ENCODE results near the gene UQCC5.
A peak's percentile ranks its signal among the peaks of the same experiment; 100 is the strongest.
"Not testable (repeated sequence)": the region's sequence is repeated elsewhere in the genome, so short reads cannot be mapped to it uniquely, and the experiment has no call there.

The UQCC5 gene

DNA sequence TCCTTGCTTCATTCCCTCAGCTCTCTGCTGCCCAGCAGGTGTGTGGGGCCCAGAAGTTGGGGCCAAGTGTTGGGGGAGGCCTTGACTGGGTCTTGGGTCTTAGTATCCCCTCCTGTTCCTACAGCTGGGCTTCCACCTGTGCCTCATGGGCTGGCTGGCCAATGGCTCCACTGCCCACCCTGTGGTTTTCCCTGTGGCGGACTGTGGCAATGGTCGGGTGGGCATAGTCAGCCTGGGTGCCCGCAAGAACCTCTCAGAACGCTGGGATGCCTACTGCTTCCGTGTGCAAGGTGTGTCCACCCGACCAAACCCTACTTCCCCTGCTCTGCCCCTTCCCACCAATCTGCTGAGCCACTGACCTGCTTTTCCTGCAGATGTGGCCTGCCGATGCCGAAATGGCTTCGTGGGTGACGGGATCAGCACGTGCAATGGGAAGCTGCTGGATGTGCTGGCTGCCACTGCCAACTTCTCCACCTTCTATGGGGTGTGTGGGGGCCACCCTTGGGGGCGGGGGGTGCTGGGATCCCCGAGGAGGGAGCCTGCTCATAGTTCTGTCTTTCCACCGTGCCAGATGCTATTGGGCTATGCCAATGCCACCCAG is 13.7 kb upstream of the UQCC5 start:
- no peak for DNase-seq (ENCODE audit: low read depth in 2 of 2)

DNA sequence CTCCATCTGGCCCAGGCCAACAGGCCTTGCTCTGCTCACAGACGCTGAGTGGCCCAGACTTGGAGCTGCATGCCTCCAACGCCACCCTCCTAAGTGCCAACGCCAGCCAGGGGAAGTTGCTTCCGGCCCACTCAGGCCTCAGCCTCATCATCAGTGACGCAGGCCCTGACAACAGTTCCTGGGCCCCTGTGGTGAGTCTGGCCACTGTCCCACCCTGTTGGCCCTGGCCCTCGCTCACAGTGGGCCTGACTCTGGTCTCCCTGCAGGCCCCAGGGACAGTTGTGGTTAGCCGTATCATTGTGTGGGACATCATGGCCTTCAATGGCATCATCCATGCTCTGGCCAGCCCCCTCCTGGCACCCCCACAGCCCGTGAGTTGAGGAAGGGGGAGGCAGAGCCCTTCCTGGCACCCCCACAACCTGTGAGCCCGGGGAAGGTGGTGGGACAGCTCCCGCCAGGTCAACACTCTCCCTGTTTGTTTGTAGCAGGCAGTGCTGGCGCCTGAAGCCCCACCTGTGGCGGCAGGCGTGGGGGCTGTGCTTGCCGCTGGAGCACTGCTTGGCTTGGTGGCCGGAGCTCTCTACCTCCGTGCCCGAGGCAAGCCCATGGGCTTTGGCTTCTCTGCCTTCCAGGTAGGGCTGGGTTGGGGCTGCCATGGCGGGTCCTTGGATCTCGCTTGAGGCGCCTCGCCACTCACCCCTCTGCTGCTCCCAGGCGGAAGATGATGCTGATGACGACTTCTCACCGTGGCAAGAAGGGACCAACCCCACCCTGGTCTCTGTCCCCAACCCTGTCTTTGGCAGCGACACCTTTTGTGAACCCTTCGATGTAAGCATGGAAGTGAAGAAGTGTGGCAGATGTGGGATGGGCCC is 12.8 kb upstream of the UQCC5 start:
- DNase-seq (ENCODE audit: low read depth in 2 of 2), result no peak

DNA sequence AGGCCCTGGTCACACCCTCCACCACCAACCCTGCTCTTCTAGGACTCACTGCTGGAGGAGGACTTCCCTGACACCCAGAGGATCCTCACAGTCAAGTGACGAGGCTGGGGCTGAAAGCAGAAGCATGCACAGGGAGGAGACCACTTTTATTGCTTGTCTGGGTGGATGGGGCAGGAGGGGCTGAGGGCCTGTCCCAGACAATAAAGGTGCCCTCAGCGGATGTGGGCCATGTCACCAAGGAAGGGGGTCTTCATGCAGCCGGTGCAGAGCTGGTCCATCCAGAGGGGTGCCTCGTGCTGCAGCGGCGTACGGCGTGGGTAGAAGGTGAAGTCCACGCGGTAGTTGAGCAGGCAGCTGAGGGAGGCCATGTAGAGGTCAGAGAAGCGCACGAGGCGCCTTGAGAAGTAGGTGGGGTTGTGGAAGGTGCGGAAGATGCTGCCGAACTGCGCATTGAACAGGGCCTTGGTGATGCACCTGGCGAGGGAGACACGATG is 12.1 kb upstream of the UQCC5 start:
- no peak for DNase-seq (ENCODE audit: low read depth in 2 of 2)

DNA sequence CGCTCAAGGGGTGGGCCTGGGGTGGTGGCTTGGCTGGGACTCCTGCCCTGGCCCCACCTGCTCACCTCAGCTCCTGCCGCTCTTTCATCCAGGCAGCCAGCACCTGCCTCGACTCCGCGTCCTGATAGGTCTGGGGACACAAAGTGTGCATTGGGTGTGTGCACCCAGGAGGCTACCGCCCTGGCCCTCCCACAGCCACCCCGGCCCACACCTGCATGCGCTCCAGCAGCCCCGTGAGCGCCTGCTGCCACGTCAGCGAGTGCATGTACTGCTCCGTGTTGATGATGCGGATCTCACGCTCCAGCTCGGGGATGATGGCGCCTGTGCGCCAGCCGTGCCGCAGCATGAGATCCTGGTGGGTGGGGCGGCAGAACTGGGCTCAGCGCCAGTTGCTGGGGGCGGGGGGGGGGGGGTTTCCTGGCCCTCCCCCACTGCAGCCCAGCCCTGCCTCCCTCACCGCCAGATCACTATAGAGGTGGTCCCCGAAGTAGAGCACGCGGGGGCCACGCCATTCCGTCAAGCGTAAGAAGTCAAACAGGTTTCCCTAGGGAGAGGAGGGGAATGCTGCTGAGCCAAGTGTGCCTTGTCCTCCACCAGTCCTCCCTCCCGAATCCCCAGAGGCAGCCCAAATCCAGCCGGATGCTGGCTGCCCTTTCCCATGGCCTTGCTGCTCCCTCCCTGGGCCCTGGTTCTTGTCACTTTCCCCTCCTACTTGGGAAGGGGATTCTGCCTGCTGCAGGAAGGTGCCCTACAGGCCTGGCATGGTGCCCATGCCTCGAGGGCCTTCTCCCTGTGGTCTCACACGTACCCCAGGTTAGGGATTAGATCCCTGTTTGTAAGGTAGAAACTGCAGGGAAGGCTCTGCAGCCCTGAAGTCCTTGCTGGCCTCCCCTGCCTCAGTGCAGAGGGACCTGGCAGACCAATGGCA is 11.4 kb upstream of the UQCC5 start:
- DNase-seq (ENCODE audit: low read depth in 2 of 2), result no peak

DNA sequence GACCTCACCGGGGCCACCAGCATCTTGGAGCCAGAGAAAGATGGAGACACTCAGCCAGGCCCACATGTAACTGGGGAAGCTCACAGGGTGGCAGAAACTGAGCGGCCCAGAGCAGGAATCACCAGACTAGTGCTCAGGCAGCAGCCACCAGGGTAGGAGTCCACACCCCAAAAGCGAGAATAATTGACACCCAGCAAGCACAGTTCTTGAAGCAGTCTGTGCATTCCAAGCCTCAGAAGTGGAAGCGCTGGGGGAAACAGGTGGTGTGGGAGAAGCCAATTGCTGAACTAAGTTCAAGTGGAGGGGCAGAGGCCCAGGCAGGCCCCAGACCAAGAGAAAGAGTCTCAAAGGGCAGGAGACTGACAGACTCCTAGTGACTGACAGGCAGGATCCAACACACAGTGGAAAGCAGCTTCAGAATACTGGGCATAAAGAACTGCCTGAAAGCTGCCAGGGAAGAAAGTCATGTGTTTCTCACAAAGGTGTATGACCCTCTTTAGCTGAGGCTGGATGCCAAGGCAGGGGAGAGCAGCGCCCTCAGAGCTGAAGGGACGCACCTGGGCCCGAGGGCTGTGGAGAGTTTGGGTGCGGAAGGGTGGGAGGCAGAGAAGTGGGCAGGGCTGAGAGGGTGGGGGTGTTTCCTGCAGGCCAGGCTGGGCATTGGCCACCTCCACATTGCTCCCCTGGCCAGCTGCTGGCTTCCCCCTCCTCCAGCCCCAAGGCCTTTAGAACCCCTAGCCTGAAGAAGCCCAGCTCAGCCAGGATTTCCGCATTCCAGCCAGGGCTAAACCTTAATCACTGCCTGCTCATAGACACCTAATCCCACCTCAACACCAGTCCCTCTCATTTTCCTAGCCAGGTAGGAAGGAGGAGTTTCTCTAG is 10.5 kb upstream of the UQCC5 start:
- DNase-seq (ENCODE audit: low read depth in 2 of 2), result no peak

DNA sequence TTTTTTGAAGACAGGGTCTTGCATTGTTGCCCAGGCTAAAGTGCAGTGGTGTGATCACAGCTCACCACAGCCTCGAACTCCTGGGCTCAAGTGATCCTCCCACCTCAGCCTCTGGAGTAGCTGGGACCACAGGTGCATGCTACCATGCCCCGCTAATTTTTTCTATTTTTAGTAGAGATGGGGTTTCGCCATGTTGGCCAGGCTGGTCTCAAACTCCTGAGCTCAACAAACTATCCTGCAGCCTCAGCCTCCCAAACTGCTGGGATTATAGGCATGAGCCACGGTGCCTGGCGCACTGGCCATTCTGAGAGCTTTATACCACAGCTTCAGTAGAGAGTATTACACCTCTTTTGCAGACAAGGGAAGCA is 9.8 kb upstream of the UQCC5 start:
- DNase-seq (ENCODE audit: low read depth in 2 of 2), result not testable (repeated sequence)

DNA sequence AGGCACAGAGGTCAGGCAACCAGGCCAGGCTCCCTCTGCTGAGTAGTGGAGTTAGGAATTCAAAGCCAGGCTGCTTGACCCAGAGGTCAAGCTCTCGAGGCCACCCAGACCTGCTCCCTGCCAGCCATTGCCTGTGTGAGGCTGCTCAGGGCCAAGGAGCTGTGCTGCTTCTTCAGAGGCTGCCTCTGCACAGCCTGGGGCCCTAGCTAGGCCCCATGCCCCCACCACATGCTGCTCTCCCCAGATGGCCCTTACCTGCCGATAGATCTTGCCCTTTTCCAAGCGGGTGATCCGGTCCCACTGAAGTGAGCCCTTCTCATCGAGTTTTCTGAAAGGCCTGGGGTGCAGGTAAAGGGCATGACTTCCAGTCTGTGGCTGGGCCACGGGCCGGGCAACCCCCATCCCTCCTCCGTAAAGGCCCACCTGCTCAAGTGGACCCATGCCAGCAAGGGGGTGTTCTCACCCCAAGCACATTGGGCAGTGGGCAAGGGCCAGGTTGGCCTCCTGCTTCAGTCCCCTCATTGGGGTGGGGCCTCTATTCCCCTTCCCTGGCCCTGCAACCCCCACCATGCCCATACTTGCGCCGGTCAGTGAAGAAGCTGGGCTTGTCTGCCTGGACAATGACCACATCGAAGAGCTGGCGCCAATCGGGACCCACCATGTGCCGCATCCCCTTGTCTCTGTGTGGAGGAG is 9.2 kb upstream of the UQCC5 start:
- no peak for DNase-seq (ENCODE audit: low read depth in 2 of 2)

DNA sequence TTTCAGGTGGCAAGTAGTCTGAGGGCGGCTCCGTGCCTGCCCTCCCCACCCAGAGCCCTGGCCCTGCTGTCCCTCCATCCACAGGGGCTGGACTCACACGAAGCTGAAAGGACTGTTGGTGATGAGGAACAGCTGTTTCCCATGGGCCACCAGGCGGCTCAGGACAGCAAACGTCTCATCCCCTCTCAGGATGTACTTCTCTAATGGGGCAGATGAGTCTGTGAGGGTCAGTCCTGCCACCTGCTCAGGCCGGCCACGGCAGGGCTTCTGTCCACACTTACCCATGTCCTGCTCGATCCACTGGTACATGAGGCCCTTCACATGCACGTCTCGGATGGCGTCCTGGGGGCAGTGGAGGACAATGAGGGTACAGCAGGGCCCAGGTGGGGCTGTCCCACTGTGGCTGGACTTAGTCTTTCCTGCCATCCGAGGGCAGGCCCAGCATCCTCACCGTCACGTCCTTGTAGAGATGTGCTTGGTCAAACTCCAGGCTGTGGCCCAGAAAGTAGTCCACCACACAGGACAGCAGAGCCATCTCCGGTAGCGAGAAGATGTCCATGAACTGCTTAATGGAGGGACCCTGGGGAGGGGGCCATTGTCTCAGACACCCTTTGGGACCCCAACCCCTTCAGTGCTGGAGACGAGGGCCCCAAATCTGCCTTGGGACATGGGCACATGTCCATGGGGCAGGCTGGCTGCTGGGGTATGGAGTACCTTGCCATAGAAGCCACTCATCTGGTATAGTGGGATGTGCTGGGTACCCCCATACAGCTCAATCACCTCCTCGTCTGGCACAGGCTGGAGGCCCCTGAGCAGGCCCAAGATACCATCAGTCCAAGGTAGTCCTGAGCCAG is 8.4 kb upstream of the UQCC5 start:
- DNase-seq (ENCODE audit: low read depth in 2 of 2), result no peak

DNA sequence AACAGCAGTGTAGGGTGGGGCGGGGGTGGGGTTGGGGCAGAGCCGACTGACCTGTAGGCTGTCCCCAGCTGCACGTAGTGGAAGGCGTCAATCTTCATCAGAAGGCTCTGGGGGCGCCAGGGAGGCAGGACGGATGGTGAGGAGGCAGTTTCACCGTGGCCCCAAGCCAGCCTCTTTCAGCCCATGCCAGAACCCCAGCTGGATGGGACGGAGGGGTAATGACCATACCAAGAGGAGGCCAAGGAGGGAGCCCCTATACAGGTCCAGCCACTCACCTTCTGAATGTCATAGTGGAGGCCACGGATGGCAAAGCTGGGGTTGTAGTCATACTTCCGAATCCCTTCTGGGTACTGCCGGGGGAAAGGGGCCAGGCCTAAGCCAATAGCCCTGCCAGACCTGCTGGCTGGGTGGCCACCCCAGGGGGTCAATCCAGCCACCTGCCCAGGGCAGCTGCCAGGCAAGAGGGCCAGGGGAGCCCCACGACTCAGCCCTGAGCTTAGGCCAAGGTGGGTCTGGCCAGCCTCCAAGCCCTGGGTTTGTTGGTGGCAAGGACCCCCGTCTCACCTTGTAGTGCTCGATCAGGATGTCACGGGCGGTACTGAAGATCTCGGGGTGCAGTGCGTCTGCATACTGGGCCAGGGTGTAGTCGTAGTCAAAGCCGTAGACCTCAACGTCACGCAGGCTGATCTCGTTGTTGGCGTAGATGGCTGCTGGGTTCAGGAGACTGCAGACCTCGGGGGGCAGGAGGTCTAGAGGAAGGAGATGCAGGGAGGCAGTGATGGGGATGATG is 7.6 kb upstream of the UQCC5 start:
- DNase-seq (ENCODE audit: low read depth in 2 of 2), result no peak

DNA sequence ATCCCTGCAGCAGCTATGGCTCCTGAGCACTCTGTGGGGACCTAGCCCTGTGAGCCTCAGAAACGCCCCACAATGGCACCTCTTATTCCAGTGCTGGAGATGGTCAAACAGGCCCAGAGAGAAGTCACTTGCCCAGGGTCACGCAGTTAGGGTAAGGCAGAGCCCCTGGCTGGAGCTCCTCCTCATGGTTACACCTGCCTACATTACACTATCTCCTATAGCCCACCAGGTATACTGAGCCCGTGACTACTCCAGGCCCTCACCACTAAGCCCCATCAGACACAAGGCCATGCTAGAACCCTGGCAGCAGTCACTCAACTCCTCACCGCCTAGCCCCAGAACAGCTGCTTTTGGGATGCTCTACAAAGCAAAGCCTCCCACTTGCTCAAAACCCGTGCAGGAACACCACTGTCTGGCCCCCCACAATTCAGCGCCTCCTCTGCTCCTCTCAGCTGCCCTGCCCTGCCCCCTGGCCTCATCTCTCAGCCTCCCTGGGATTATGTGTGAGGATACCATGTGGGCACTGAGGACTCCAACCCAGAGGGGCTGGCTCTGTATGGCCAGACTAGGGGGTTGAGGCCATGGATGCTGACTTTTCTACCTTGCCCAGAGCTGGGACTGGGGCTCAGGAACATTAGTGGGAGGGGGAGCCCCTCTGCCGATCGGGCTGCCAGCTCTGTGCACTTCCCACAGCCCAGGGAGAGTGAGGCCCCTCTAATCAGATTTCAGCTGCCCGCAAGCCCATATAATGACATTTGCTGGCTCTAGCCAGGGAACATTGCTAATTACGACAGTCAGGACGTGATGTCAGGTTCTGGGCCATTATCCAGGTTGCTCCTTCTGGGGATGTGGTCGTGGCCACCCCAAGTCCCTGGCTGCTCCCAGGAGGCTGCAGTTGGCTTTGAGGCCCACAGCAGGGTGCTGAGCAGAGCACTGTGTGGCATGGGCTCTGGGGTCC is 6.8 kb upstream of the UQCC5 start:
- DNase-seq (ENCODE audit: low read depth in 2 of 2), result no peak

DNA sequence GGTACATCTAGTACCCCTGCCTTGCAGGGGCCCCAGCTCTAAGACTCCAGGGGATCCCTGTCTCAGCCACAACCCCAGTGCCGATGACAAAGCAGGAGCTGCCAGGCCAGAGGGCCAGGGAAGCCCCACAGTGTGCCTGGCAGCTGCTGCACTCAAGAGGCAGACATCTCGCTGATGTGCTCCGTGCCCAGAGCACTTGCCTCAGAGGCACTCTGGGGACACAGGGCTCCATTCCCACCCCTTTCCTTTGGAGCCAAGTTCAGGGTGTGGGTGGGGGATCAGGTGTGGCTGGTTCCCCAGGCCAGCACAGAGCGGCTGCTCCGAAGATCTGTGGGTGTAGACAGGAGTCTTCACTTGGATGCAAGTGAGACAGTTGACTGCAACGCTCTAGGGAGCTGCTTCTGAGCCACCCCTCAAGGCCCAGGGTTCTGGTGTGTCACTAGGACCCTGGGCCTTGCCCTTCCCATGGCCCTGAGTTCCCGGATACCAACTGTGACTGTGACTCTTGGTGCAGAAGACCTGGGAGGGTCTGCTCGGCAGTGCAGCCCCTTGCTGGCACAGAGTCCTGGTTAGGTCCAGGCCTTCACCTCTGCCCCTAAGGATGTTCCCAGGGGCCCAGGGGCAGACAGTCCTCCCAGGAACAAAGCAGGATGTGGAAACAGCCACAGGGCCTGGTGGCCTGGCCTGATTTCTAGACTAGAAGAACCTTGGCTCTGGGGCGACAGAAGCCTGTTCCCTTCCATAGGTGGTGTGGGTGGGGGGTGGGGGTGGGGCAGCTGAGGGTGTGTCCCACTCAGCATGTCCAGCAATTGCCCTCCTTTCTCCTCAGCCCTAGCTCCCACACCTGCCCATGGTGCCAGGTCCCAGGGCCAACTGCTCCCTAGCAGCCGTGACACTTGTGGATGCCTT is 5.2 kb upstream of the UQCC5 start:
- DNase-seq (ENCODE audit: low read depth in 2 of 2), result no peak

DNA sequence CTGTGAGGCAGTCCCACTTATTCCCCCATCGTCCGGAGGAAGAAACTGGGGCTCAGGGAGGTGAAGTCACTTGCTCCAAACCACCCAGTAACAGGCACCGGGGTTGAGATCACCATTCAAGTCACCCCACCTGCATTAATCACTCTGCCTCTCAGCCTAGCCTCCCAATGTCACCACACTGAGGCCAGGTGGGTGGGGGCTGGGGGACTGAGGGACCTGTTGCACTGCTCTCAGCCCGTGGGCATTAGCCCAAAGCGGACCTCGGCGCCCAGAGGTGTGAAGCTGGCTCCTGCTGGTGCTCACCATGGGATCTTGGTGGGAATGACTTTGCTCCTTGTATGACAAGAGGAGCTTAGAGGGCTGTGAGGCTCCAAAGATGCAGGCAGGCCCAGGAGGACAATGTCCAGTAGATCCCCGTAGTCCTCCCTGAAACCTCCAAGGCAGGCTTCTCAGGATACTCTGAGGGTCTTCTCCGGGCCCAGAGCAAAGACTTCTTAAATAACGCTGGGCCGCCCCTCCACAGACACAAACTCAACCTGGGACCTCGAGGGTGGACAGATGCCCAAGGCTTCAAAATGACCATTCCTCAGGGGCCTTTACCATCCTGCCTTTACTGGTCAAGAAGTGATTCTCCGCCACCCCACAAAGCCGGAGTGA is 4.4 kb upstream of the UQCC5 start:
- DNase-seq (ENCODE audit: low read depth in 2 of 2), result no peak

DNA sequence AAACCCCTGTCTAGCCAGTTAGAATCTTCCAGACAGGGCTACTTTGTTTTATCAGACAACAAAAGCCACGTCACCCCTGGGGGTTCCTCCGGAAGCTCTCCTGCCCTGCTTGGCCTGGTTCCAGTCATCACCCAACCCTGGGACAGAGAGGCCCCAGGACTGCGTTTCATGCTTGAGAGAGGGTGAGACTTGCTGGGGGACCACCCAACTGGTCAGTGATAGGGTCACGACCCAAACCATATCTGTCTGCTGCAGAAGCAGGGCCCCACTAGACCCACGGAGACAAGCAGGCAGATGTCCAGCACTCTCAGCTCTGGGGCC is 3.9 kb upstream of the UQCC5 start:
- no peak for DNase-seq (ENCODE audit: low read depth in 2 of 2)

DNA sequence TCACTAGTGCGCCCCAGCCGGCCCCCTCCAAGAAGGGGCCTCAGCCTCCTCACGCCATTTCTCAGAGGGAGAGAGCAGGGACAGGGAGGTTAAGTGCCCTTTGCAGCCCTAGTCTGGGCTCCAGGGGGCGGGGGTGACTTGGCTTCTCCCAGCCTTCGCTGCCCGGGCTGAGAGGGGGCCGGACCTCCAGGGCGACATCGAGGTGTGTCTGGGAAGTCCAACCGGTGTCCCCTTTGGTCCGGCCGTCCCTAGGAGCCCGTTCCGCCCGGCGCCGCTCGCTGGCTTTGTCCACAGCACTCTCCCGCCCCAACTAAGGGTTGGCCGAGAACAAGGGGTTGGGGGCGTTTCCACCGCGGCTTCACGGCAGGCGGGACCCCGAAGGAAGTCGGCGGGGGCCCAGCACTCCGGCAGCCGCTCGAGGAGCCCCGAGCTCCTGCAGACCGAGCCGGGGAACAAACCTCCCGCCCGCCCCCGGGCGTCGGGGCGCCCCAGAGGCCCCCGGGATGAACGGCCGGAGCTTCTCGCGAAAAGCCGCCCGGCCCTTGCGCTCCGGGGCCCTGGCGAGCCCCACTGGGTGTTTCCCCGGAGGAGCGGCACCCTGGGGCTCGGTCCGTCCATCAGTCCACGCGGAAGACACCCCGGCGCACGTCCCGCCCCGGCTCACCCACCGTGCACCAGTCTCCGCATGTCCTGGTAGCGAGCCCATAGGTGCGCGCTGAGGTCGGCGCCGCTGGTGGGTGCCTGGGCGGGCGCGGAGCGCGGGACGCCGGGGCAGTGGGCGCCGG is 3.4 kb upstream of the UQCC5 start:
- DNase-seq (ENCODE audit: low read depth in 2 of 2), result no peak

DNA sequence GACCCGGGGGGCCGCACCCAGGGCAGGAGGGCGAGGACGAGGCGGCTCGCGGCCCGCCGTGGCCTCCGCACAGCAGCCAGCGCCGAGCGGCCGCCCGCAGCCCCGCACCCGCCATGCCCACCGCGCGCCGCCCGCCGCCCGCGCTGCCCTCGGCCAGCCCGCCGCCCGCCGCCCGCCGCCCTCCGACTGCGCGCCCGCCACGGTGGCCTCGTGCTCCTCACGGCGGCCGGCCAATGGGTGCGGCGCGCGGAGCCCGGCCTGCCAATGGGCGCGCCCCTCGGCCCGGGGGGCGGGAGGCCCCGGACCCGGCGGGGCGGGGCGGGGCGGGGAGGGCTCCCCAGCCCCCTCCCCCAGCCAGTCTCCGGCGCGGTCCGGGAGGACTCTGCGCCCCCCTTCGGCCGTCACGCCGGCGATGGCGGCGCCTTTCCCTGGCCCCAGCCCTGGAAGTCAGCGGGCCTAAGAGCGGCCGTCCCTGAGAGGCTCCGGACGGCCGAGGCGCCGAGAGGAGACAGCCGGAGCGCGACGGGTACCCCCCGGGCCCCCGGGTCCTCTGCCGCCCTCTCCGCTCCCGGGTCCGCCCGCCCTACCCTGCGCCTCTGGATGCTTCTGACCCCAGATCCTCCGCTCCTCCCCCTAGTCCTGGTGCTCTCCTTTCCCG is 2.7 kb upstream of the UQCC5 start, which contains the start of gene NT5DC2:
TSS of gene NT5DC2 (minus strand) at position 235 of the 658 bp plus-strand sequence. CDS start at position 115, 120 bp downstream.
- peak in 1 of 2 donors; percentile 62 for DNase-seq (ENCODE audit: low read depth in 2 of 2)

Measured in stimulated activated CD4-positive, alpha-beta T cell treated with anti-CD3 and anti-CD28 coated beads, Interleukin-15, amount 100 ng/mL, for 48 hours (primary cell).